A673 (cell line): ENCODE data around the gene NAA38.

ENCODE experiments used
- EZH2 ChIP-seq: fragments of 200-600 bp; sonication (generic); IDR thresholded peaks from 2 replicates; pipeline ENCODE4 v1.6.1; 2017; ENCODE audit warnings: borderline replicate concordance, low read depth, mild to moderate bottlenecking, mixed read lengths, antibody characterized with exemption, low read length; ENCODE audit not compliant: poor library complexity, severe bottlenecking
- TF ChIP-seq, protein P1 (sequence below): fragments of 300-800, 200-600 bp; sonication (generic); conservative IDR thresholded peaks from 2 replicates; pipeline ENCODE4 v1.5.1; 2017; ENCODE audit warnings: low read depth, mild to moderate bottlenecking, antibody characterized with exemption, low read length, moderate library complexity, mixed read lengths

GRCh38 chr17:7851438-7852261 lies 5.7 kb downstream of the NAA38 start:
- TF ChIP-seq, protein P1, sequence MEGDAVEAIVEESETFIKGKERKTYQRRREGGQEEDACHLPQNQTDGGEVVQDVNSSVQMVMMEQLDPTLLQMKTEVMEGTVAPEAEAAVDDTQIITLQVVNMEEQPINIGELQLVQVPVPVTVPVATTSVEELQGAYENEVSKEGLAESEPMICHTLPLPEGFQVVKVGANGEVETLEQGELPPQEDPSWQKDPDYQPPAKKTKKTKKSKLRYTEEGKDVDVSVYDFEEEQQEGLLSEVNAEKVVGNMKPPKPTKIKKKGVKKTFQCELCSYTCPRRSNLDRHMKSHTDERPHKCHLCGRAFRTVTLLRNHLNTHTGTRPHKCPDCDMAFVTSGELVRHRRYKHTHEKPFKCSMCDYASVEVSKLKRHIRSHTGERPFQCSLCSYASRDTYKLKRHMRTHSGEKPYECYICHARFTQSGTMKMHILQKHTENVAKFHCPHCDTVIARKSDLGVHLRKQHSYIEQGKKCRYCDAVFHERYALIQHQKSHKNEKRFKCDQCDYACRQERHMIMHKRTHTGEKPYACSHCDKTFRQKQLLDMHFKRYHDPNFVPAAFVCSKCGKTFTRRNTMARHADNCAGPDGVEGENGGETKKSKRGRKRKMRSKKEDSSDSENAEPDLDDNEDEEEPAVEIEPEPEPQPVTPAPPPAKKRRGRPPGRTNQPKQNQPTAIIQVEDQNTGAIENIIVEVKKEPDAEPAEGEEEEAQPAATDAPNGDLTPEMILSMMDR = peak; percentile 92
- no peak for TF ChIP-seq EZH2
